ENCODE results near the gene BPIFB3. TPM values are rescaled to one million over a fixed set of nuclear protein-coding genes. Genes with fewer than 3 reads are reported as not detected.

The BPIFB3 gene
- total RNA-seq, 4 donors from 2014 or later: not detected

GRCh38 chr20:33082546-33082945 is 28.8 kb downstream of the BPIFB3 start:
- H3K4me1 ChIP-seq: no peaks in the 10 kb centered on the region
- no peak overlapping the region for H3K27ac ChIP-seq
- TF ChIP-seq POLR2A (IDR thresholded peaks at IDR 0.05) (no peak), CTCF (IDR thresholded peaks at IDR 0.05) (no peak)
- WGBS, 2 donors: 63 to 69% methylated on average over 6 of the region's 6 CpGs
- H3K9me3 ChIP-seq: no peaks in the 10 kb centered on the region
- H3K4me3 ChIP-seq (replicated peaks in 1 of 3): no peak overlapping the region
- intact Hi-C loops (cut with DNase I): no loop called here
- H3K27me3 ChIP-seq: no peaks in the 10 kb centered on the region
- H3K36me3 ChIP-seq: no peaks in the 10 kb centered on the region
- no peak for DNase-seq

GRCh38 chr20:33083544-33084340 is 30.0 kb downstream of the BPIFB3 start:
- Histone ChIP-seq H3K4me3 (replicated peaks in 1 of 3) (no peak overlapping the region), H3K27ac (no peak overlapping the region), H3K9me3 (no peaks in the 10 kb centered on the region), H3K4me1 (no peaks in the 10 kb centered on the region), H3K36me3 (no peaks in the 10 kb centered on the region), H3K27me3 (no peaks in the 10 kb centered on the region)
- TF ChIP-seq POLR2A (IDR thresholded peaks at IDR 0.05) (no peak), CTCF (IDR thresholded peaks at IDR 0.05) (no peak)
- no peak for DNase-seq
- 90 to 93% methylated on average over 14 to 20 of the region's 20 CpGs for WGBS, 2 donors
- intact Hi-C loops (cut with DNase I): no loop called here

- intact Hi-C loops (cut with DNase I): loop anchor here (5.0 kb wide), 1 partner anchor 282 kb away; no protein-coding TSS in a partner anchor
- Histone ChIP-seq H3K9me3 (no peaks in the 10 kb centered on the region), H3K4me1 (no peaks in the 10 kb centered on the region), H3K27me3 (no peaks in the 10 kb centered on the region), H3K27ac (no peak overlapping the region), H3K36me3 (no peaks in the 10 kb centered on the region), H3K4me3 (replicated peaks in 1 of 3) (no peak overlapping the region)
- WGBS, 2 donors: 91% methylated on average over 8 to 9 of the region's 15 CpGs
- no peak for DNase-seq
- TF ChIP-seq CTCF (IDR thresholded peaks at IDR 0.05) (no peak), POLR2A (IDR thresholded peaks at IDR 0.05) (no peak)
Observed at GRCh38 chr20:33084722-33085121, 31.0 kb downstream of the BPIFB3 start.

GRCh38 chr20:33086052-33086722 is 32.5 kb downstream of the BPIFB3 start:
- Histone ChIP-seq H3K4me3 (replicated peaks in 1 of 3) (no peak overlapping the region), H3K27me3 (no peaks in the 10 kb centered on the region), H3K4me1 (no peaks in the 10 kb centered on the region), H3K27ac (no peak overlapping the region), H3K9me3 (no peaks in the 10 kb centered on the region), H3K36me3 (no peaks in the 10 kb centered on the region)
- WGBS, 2 donors: 88 to 92% methylated on average over 11 to 13 of the region's 14 CpGs
- DNase-seq: no peak
- TF ChIP-seq CTCF (IDR thresholded peaks at IDR 0.05) (no peak), POLR2A (IDR thresholded peaks at IDR 0.05) (no peak)
- intact Hi-C loops (cut with DNase I): loop anchor here (5.0 kb wide), 1 partner anchor 284 kb away; no protein-coding TSS in a partner anchor

- no peaks in the 10 kb centered on the region for H3K27me3 ChIP-seq
- no peaks in the 10 kb centered on the region for H3K4me1 ChIP-seq
- TF ChIP-seq CTCF (IDR thresholded peaks at IDR 0.05) (no peak), POLR2A (IDR thresholded peaks at IDR 0.05) (no peak)
- 79 to 86% methylated on average over 3 of the region's 3 CpGs for WGBS, 2 donors
- no peak overlapping the region for H3K27ac ChIP-seq
- no peak for DNase-seq
- H3K9me3 ChIP-seq: no peaks in the 10 kb centered on the region
- intact Hi-C loops (cut with DNase I): loop anchor here (5.0 kb wide), 1 partner anchor 194 kb away; no protein-coding TSS in a partner anchor
- H3K36me3 ChIP-seq: no peaks in the 10 kb centered on the region
- no peak overlapping the region for H3K4me3 ChIP-seq (replicated peaks in 1 of 3)
Observed at GRCh38 chr20:33091147-33091546, 37.4 kb downstream of the BPIFB3 start.

All from thyroid gland (tissue), 4 donors.